ENCODE measurements around the gene HOPX. TPM values are rescaled to one million over a fixed set of nuclear protein-coding genes. Genes with fewer than 3 reads are reported as not detected.
A peak's percentile ranks its signal among the peaks of the same experiment; 100 is the strongest.

HOPX gene
- total RNA-seq, 1 experiment from 2014 or later: not detected

- Histone ChIP-seq H4K5ac (ENCODE audit: insufficient read length, low read depth, low read length) (no peak overlapping the region), H2AK5ac (ENCODE audit: insufficient read length, low read length) (no peak overlapping the region), H3K27ac (ENCODE audit: insufficient read length, low read depth, low read length) (no peak overlapping the region), H4K20me1 (ENCODE audit: control insufficient read depth, insufficient read depth, insufficient read length) (no peaks in the 10 kb centered on the region), H4K91ac (ENCODE audit: insufficient read length, low read depth, low read length) (no peak overlapping the region), H2BK15ac (ENCODE audit: low read depth, low read length) (no peak overlapping the region), H3K23me2 (ENCODE audit: insufficient read length, low read depth, low read length, poor library complexity, severe bottlenecking) (peaks cover 7% of the 10 kb centered on the region), H3K23ac (ENCODE audit: insufficient read length, low read depth, low read length) (no peak overlapping the region), H2BK20ac (ENCODE audit: low read depth, low read length, poor library complexity, severe bottlenecking) (no peak overlapping the region), H2BK12ac (ENCODE audit: insufficient read length, low read depth, low read length) (no peak overlapping the region), H2BK5ac (ENCODE audit: insufficient read length, low read length) (no peak overlapping the region), H3K9me3 (ENCODE audit: control insufficient read depth, low read depth, low read length) (no peaks in the 10 kb centered on the region), H3K9ac (ENCODE audit: extremely low read depth, insufficient read length, low read length) (no peak overlapping the region), H3K14ac (ENCODE audit: insufficient read depth, low read length) (no peak overlapping the region), H4K8ac (replicated peaks; ENCODE audit: insufficient read length, low read depth, low read length) (no peak overlapping the region), H3K4ac (ENCODE audit: low read depth, low read length) (no peak overlapping the region), H3K27me3 (ENCODE audit: insufficient read depth, low read length) (peaks cover 51% of the 10 kb centered on the region), H3K79me2 (ENCODE audit: insufficient read depth, low read length) (no peaks in the 10 kb centered on the region), H2BK120ac (ENCODE audit: low read depth, low read length, poor library complexity, severe bottlenecking) (no peak overlapping the region), H3K4me2 (ENCODE audit: insufficient read depth, insufficient read length, low read length) (peak overlapping the region; percentile 78), H3T11ph (ENCODE audit: low read length) (no peak overlapping the region), H3K4me1 (ENCODE audit: insufficient read depth, low read length) (no peaks in the 10 kb centered on the region; the same call in 1 of the 2 replicates), H3K56ac (ENCODE audit: insufficient read length, low read depth, low read length) (no peak overlapping the region), H3K79me1 (ENCODE audit: insufficient read depth, low read depth, low read length, poor library complexity, severe bottlenecking) (no peaks in the 10 kb centered on the region), H2AFZ (ENCODE audit: low read length) (no peak overlapping the region), H3K18ac (ENCODE audit: insufficient read length, low read depth, low read length) (no peak overlapping the region)
- peak; percentile 34; the same call in 1 of the 3 replicates for TF ChIP-seq CTCF (conservative IDR thresholded peaks at IDR 0.05)
- H3K4me3 Mint-ChIP-seq: peak overlapping the region; percentile 51 to 72
- no CpG with 5 or more reads among the region's 19 CpGs for WGBS (ENCODE audit: extremely low coverage, insufficient read length, low lambda C conversion rate)
- peaks cover 94% of the 10 kb centered on the region for H3K27me3 Mint-ChIP-seq (ENCODE audit: low read depth)
- peaks cover 13 to 24% of the 10 kb centered on the region in 2 experiments for H3K4me1 Mint-ChIP-seq
- H3K36me3 Mint-ChIP-seq (ENCODE audit: insufficient read depth in 1 of 3, low read depth in 3 of 3): peaks cover 0 to 2% (median 1%) of the 10 kb centered on the region in 3 experiments; a peak in 3 of 7 replicates
- H3K27ac Mint-ChIP-seq: no peak overlapping the region
- H3K9me3 Mint-ChIP-seq: peaks cover 0 to 2% of the 10 kb centered on the region in 2 experiments; a peak in 1 of 5 replicates
- DNase-seq: no peak
Observed at GRCh38 chr4:56656346-56656643, 24.8 kb downstream of the HOPX start.
